OCI-LY7 (cell line): ENCODE results near the gene PTPRM. TPM values are rescaled to one million over a fixed set of nuclear protein-coding genes. Genes with fewer than 3 reads are reported as not detected.
"Not testable (repeated sequence)": the region's sequence is repeated elsewhere in the genome, so short reads cannot be mapped to it uniquely, and the experiment has no call there.

Experiments used
- BruUV-seq: library from RNA; stranded (reverse); fragments of 400-500 nt; replicated peaks from 2 replicates; lab custom pipeline; 2021; lab: Mats Ljungman, UMichigan
- CTCF ChIA-PET: fragments of 300-600 bp; sonication (Branson Sonifier 250); formaldehyde crosslinking; loops from one replicate; lab custom pipeline; 2022; ENCODE audit warnings: antibody characterized with exemption; ENCODE audit not compliant: unreplicated experiment; lab: Charles Lee
- POLR2A ChIA-PET: fragments of 300-600 bp; sonication (Branson Sonifier 250); formaldehyde crosslinking; loops from one replicate; lab custom pipeline; 2022; ENCODE audit warnings: antibody characterized with exemption; lab: Charles Lee
- DNase-seq: peaks from one replicate; pipeline ENCODE4 v3.0.0-alpha.2; 2015; ENCODE audit warnings: low spot score
- H2AFZ ChIP-seq: fragments of 200-600 bp; sonication (generic), shearing (Covaris generic); 2 replicates; pipeline ENCODE4 v1.6.1; 2014; ENCODE audit warnings: mild to moderate bottlenecking, antibody characterized with exemption, low read length, moderate library complexity
- H3K27ac ChIP-seq: fragments of 200-600 bp; sonication (generic); 2 replicates; pipeline ENCODE4 v1.5.1; 2014; ENCODE audit warnings: mixed run types, low read depth, mild to moderate bottlenecking, moderate library complexity, low read length, inconsistent platforms; ENCODE audit not compliant: poor library complexity, severe bottlenecking
- H3K36me3 ChIP-seq: fragments of 200-600 bp; sonication (generic); 2 replicates; pipeline ENCODE4 v1.6.1; 2014; ENCODE audit warnings: mild to moderate bottlenecking, antibody characterized with exemption, low read length, moderate library complexity, mixed read lengths; ENCODE audit not compliant: insufficient read depth
- H3K4me1 ChIP-seq: fragments of 200-600 bp; sonication (generic); 2 replicates; pipeline ENCODE4 v1.5.1; 2014; ENCODE audit warnings: mild to moderate bottlenecking, low read length; ENCODE audit not compliant: insufficient read depth, poor library complexity, severe bottlenecking
- H3K4me2 ChIP-seq: fragments of 200-600 bp; sonication (generic); 2 replicates; pipeline ENCODE4 v1.6.1; 2014; ENCODE audit warnings: mild to moderate bottlenecking, low read length
- H3K4me3 ChIP-seq: fragments of 200-600 bp; sonication (generic); 2 replicates; pipeline ENCODE4 v1.5.1; 2014; ENCODE audit warnings: mild to moderate bottlenecking, low read depth, low read length; ENCODE audit not compliant: poor library complexity, severe bottlenecking
- H3K79me2 ChIP-seq: fragments of 200-600 bp; sonication (generic); 2 replicates; pipeline ENCODE4 v1.6.1; 2016; ENCODE audit warnings: low read depth, mild to moderate bottlenecking, low read length, moderate library complexity, mixed read lengths; ENCODE audit not compliant: insufficient read depth
- H3K9me2 ChIP-seq: fragments of 200-600 bp; sonication (generic); 2 replicates; pipeline ENCODE4 v1.6.1; 2016; ENCODE audit warnings: mild to moderate bottlenecking, low read length, mixed read lengths; ENCODE audit not compliant: insufficient read depth
- H3K9me3 ChIP-seq: fragments of 200-600 bp; sonication (generic); 2 replicates; pipeline ENCODE4 v1.6.1; 2014; ENCODE audit warnings: mild to moderate bottlenecking, mixed run types, low read length, mixed read lengths
- H4K20me1 ChIP-seq: fragments of 200-600 bp; sonication (generic); 2 replicates; pipeline ENCODE4 v1.6.1; 2014; ENCODE audit warnings: mild to moderate bottlenecking, antibody characterized with exemption, low read length, moderate library complexity, mixed read lengths; ENCODE audit not compliant: insufficient read depth
- CTCF ChIP-seq: fragments of 200-600 bp; sonication (generic); conservative IDR thresholded peaks from 2 replicates; pipeline ENCODE4 v1.5.1; 2014; ENCODE audit warnings: mild to moderate bottlenecking, antibody characterized with exemption, low read length, moderate library complexity, mixed read lengths
- EZH2phosphoT487 ChIP-seq: fragments of 200-600 bp; sonication (generic); IDR thresholded peaks from 2 replicates; pipeline ENCODE4 v1.6.1; 2018; ENCODE audit warnings: low read depth, borderline replicate concordance, mild to moderate bottlenecking, mixed run types, antibody characterized with exemption, low read length, moderate library complexity, mixed read lengths
- intact Hi-C: fragments of 100-400 bp; cut with micrococcal nuclease; formaldehyde crosslinking; loops from one replicate; pipeline ENCODE4 v1.10.0; 2022; ENCODE audit not compliant: unreplicated experiment
- total RNA-seq, 2 experiments: library from RNA; depleted of rRNA in 1 of 2; stranded (reverse); fragments of >200 nt in 1 of 2; shearing (Covaris generic) in 1 of 2; gene quantifications; 2 replicates each; pipeline ENCODE4 v1.2.3, GENCODE V29; 2014 to 2022

PTPRM gene
- total RNA-seq, 2 experiments from 2014 or later, result not detected

- intact Hi-C loops, result no loop called here
- H3K4me2 ChIP-seq, result no peak overlapping the region
- no peak overlapping the region for H3K4me3 ChIP-seq
- ChIA-PET CTCF (interaction anchor here (0.6 kb wide), 1 partner anchor 1200 kb away, joined by 4 read pairs; no protein-coding TSS in a partner anchor), POLR2A (no interaction called here)
- H3K9me3 ChIP-seq, result no peaks in the 10 kb centered on the region
- no peaks in the 10 kb centered on the region for H4K20me1 ChIP-seq
- H3K79me2 ChIP-seq, result no peaks in the 10 kb centered on the region
- H3K9me2 ChIP-seq, result no peaks in the 10 kb centered on the region
- TF ChIP-seq EZH2phosphoT487, result no peak
- no peak for TF ChIP-seq CTCF
- DNase-seq, result no peak
- no peaks in the 10 kb centered on the region for H3K36me3 ChIP-seq
- BruUV-seq, result no TSS peak
- H3K27ac ChIP-seq, result no peak overlapping the region
- H3K4me1 ChIP-seq, result no peaks in the 10 kb centered on the region
- H2AFZ ChIP-seq, result no peak overlapping the region
These were observed 168.6 kb downstream of the PTPRM start for GRCh38 chr18:7735626-7736175.

- H3K79me2 ChIP-seq, H4K20me1 ChIP-seq, H2AFZ ChIP-seq, DNase-seq, intact Hi-C loops, POLR2A ChIA-PET, H3K9me3 ChIP-seq, H3K4me3 ChIP-seq, H3K36me3 ChIP-seq, H3K4me2 ChIP-seq, H3K4me1 ChIP-seq, H3K27ac ChIP-seq, H3K9me2 ChIP-seq, BruUV-seq: not testable (repeated sequence)
- CTCF ChIA-PET, result interaction anchor here (0.6 kb wide), 1 partner anchor 1201 kb away, joined by 4 read pairs; no protein-coding TSS in a partner anchor
These were observed 169.4 kb downstream of the PTPRM start for GRCh38 chr18:7736526-7736925.

DNA sequence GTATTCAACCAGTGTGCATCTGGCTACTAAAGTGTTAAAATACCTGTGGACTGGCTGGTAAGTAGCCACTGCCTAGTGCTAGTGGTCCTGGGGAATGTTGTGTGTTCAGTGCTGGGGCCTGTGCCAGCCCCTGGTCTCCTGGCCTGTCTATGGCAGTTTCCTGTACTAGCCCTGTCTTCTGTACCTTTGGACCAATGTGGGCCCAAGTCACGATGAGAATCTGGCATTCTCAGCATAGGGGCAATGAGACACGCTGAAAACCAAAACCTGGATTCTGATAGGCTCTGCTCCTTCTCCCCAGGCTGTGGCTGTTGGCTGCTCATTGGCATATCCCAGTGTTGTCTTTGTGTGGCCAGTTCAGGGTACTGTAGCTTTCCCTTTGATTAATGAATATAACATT, 170.4 kb downstream of the PTPRM start:
- Histone ChIP-seq H2AFZ (no peak overlapping the region), H3K4me3 (no peak overlapping the region), H3K36me3 (no peaks in the 10 kb centered on the region), H3K9me2 (no peaks in the 10 kb centered on the region), H3K79me2 (no peaks in the 10 kb centered on the region), H3K4me2 (no peak overlapping the region), H4K20me1 (no peaks in the 10 kb centered on the region), H3K4me1 (no peaks in the 10 kb centered on the region), H3K27ac (no peak overlapping the region), H3K9me3 (no peaks in the 10 kb centered on the region)
- intact Hi-C loops, result no loop called here
- POLR2A ChIA-PET, result no interaction called here
- DNase-seq, result no peak
- no peak for TF ChIP-seq CTCF
- no peak for TF ChIP-seq EZH2phosphoT487
- CTCF ChIA-PET, result no interaction called here
- no TSS peak for BruUV-seq
